Measurements from ENCODE around the gene SETD1A. TPM values are rescaled to one million over a fixed set of nuclear protein-coding genes. Genes with fewer than 3 reads are reported as not detected.

The SETD1A gene
- total and polyA plus RNA-seq, 2 of the 4 experiments (the other 2 are of a cell fraction), result 0.54 to 5.8 TPM

- Histone ChIP-seq H2BK20ac (ENCODE audit: low read depth, low read length) (no peak overlapping the region), H4K91ac (ENCODE audit: insufficient read depth, low read depth, low read length) (no peak overlapping the region), H3K9me1 (ENCODE audit: insufficient read depth, low read length) (peaks cover 3% of the 10 kb centered on the region; the same call in 1 of the 2 replicates), H3K4ac (ENCODE audit: low read depth, low read length) (no peak overlapping the region), H3K9ac (ENCODE audit: low read depth, low read length) (no peak overlapping the region), H2BK120ac (ENCODE audit: low read depth, low read length) (no peak overlapping the region), H3K4me2 (ENCODE audit: low read depth, low read length) (no peak overlapping the region), H3K4me3 (ENCODE audit: insufficient read depth, low read depth, low read length) (no peak overlapping the region), H3K36me3 (ENCODE audit: control insufficient read depth, insufficient read depth, low read length) (peaks cover 52% of the 10 kb centered on the region), H4K5ac (ENCODE audit: low read depth, low read length) (no peak overlapping the region), H3K56ac (ENCODE audit: extremely low read depth, insufficient read depth, low read length) (no peak overlapping the region), H2AFZ (replicated peaks; ENCODE audit: low read length, poor library complexity) (peak overlapping the region; percentile 10), H3K18ac (ENCODE audit: low read depth, low read length) (no peak overlapping the region), H3K79me1 (ENCODE audit: low read depth in 1 of 2, low read length in 2 of 2) (peaks cover 0 to 37% of the 10 kb centered on the region in 2 experiments; a peak in 2 of 4 replicates), H2BK15ac (ENCODE audit: low read depth, low read length) (no peak overlapping the region), H2AK5ac (ENCODE audit: low read depth, low read length) (no peak overlapping the region), H3K23ac (ENCODE audit: low read depth, low read length) (no peak overlapping the region), H2BK5ac (ENCODE audit: low read depth, low read length, poor library complexity, severe bottlenecking) (no peak overlapping the region), H3K27me3 (ENCODE audit: control insufficient read depth, insufficient read depth, low read length) (no peaks in the 10 kb centered on the region), H3K4me1 (ENCODE audit: control insufficient read depth, insufficient read depth, low read length) (no peaks in the 10 kb centered on the region), H3K27ac (ENCODE audit: insufficient read depth, low read length) (no peak overlapping the region), H3K9me3 (ENCODE audit: control insufficient read depth, insufficient read depth, low read length) (no peaks in the 10 kb centered on the region), H4K8ac (ENCODE audit: low read depth in 2 of 2, low read length in 2 of 2) (no peak overlapping the region), H3K14ac (replicated peaks; ENCODE audit: low read depth, low read length) (no peak overlapping the region), H4K20me1 (ENCODE audit: insufficient read depth, low read length) (peaks cover 5% of the 10 kb centered on the region), H2AK9ac (replicated peaks; ENCODE audit: low read depth, low read length, poor library complexity) (no peak overlapping the region)
- no peak for DNase-seq
- intact Hi-C loops (cut with micrococcal nuclease) (no loop called here), dilution Hi-C loops (cut with HindIII; ENCODE audit: low sequenced_read_pairs, unreplicated experiment) (no loop called here), in situ Hi-C loops (cut with MboI; ENCODE audit: low sequenced_read_pairs) (no loop called here)
- CTCF ChIA-PET, result no interaction called here
- ATAC-seq (ENCODE audit: low read depth), result no peak
- WGBS, 2 experiments (ENCODE audit: extremely low coverage in 2 of 2, insufficient read length in 1 of 2), result 98% methylated on average over 19 of the region's 35 CpGs; no CpG with 5 or more reads in 1 of the 2 experiments
- POLR2A ChIA-PET (ENCODE audit: unreplicated experiment), result no interaction called here
- BruUV-seq (replicated peaks), result no TSS peak
- TF ChIP-seq FOS (IDR thresholded peaks at IDR 0.05; ENCODE audit: low read depth, low read length) (no peak), POLR2A (IDR thresholded peaks at IDR 0.05; ENCODE audit: low read depth, low read length) (no peak), CEBPB (IDR thresholded peaks at IDR 0.05; ENCODE audit: low read depth, low read length) (no peak), NFE2L2 (IDR thresholded peaks at IDR 0.05; ENCODE audit: low read depth, low read length) (no peak), CHD1 (IDR thresholded peaks at IDR 0.05; ENCODE audit: low read depth, low read length) (no peak), RFX5 (IDR thresholded peaks at IDR 0.05; ENCODE audit: low read depth, low read length) (no peak), MAFK (IDR thresholded peaks at IDR 0.05; ENCODE audit: low read depth, low read length) (no peak), MAZ (IDR thresholded peaks at IDR 0.05; ENCODE audit: borderline replicate concordance, low read depth, low read length) (no peak), BHLHE40 (IDR thresholded peaks at IDR 0.05; ENCODE audit: low read depth, low read length) (no peak), MXI1 (IDR thresholded peaks at IDR 0.05; ENCODE audit: borderline replicate concordance, low read depth, low read length) (no peak), ELK1 (IDR thresholded peaks at IDR 0.05; ENCODE audit: borderline replicate concordance, low read depth, low read length) (no peak), RCOR1 (IDR thresholded peaks at IDR 0.05; ENCODE audit: insufficient replicate concordance, low read length) (no peak), SMC3 (IDR thresholded peaks at IDR 0.05; ENCODE audit: low read depth, low read length) (no peak), RAD21 (IDR thresholded peaks at IDR 0.05; ENCODE audit: low read length) (no peak)
- TF ChIP-seq, protein P1, sequence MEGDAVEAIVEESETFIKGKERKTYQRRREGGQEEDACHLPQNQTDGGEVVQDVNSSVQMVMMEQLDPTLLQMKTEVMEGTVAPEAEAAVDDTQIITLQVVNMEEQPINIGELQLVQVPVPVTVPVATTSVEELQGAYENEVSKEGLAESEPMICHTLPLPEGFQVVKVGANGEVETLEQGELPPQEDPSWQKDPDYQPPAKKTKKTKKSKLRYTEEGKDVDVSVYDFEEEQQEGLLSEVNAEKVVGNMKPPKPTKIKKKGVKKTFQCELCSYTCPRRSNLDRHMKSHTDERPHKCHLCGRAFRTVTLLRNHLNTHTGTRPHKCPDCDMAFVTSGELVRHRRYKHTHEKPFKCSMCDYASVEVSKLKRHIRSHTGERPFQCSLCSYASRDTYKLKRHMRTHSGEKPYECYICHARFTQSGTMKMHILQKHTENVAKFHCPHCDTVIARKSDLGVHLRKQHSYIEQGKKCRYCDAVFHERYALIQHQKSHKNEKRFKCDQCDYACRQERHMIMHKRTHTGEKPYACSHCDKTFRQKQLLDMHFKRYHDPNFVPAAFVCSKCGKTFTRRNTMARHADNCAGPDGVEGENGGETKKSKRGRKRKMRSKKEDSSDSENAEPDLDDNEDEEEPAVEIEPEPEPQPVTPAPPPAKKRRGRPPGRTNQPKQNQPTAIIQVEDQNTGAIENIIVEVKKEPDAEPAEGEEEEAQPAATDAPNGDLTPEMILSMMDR (conservative IDR thresholded peaks at IDR 0.05; ENCODE audit: low read depth, low read length), result no peak
- TF ChIP-seq, protein P2, sequence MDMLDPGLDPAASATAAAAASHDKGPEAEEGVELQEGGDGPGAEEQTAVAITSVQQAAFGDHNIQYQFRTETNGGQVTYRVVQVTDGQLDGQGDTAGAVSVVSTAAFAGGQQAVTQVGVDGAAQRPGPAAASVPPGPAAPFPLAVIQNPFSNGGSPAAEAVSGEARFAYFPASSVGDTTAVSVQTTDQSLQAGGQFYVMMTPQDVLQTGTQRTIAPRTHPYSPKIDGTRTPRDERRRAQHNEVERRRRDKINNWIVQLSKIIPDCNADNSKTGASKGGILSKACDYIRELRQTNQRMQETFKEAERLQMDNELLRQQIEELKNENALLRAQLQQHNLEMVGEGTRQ (IDR thresholded peaks at IDR 0.05; ENCODE audit: low read depth, low read length), result no peak
These were observed 27.4 kb upstream of the SETD1A start for GRCh38 chr16:30930160-30930571.

All from IMR-90 (cell line).